AG09309 (cell line): ENCODE results near the gene MYOCD.

ENCODE experiments used
- DNase-seq: peaks from one replicate; pipeline ENCODE4 v3.0.0-alpha.2; 2010; ENCODE audit warnings: low read depth
- H3K4me3 ChIP-seq: 2 replicates; pipeline ENCODE4 v1.5.1; 2011; ENCODE audit warnings: mild to moderate bottlenecking, low read depth, low read length, moderate library complexity; ENCODE audit not compliant: control insufficient read depth
- TF ChIP-seq, protein P1 (sequence below): IDR thresholded peaks from 2 replicates; pipeline ENCODE4 v1.5.1; 2011; ENCODE audit warnings: mild to moderate bottlenecking, low read depth, low read length, inconsistent platforms; ENCODE audit not compliant: insufficient read depth, control insufficient read depth; ENCODE audit errors: missing control alignments

The MYOCD gene

DNA sequence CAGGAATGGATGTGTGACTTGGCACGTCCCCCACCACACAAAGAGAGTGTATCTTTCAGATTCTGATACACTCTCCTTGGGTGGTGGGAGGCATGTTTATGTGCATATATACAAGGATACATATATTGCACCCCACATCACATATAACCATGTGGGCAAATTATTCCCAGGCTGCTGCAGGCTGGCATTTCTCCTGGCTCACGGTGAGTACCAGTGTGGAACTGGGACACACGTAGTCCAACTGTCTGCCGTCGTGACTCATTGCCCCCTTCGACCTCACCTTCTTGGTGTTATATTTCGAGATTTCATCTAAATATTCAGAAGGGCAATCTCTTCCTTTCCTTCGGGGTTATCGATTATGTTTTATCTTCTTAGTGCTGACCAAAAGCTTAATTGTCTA is 148.0 kb downstream of the MYOCD start:
- no peak overlapping the region for H3K4me3 ChIP-seq
- DNase-seq: no peak
- TF ChIP-seq, protein P1, sequence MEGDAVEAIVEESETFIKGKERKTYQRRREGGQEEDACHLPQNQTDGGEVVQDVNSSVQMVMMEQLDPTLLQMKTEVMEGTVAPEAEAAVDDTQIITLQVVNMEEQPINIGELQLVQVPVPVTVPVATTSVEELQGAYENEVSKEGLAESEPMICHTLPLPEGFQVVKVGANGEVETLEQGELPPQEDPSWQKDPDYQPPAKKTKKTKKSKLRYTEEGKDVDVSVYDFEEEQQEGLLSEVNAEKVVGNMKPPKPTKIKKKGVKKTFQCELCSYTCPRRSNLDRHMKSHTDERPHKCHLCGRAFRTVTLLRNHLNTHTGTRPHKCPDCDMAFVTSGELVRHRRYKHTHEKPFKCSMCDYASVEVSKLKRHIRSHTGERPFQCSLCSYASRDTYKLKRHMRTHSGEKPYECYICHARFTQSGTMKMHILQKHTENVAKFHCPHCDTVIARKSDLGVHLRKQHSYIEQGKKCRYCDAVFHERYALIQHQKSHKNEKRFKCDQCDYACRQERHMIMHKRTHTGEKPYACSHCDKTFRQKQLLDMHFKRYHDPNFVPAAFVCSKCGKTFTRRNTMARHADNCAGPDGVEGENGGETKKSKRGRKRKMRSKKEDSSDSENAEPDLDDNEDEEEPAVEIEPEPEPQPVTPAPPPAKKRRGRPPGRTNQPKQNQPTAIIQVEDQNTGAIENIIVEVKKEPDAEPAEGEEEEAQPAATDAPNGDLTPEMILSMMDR: no peak

DNA sequence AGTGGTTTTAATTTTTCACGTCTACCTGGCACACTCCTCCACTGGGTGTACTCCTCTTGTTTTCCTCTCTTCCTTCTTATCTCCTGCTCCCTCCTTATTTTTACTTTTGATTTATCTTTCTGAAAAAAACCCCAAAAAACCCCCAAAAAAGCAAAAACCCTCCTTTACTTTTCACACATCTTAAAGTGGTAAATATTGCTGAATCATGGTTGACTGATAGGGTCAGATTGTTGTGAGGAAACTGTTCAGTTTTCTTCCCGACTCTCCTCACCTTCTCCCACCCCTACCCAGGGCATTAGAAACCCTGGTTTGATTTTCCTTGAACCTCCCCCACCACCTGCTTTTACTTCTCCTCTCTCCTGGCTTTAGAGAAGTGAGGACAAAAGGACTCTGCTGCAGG is 149.0 kb downstream of the MYOCD start:
- TF ChIP-seq, protein P1: no peak
- DNase-seq: no peak
- no peak overlapping the region for H3K4me3 ChIP-seq

DNA sequence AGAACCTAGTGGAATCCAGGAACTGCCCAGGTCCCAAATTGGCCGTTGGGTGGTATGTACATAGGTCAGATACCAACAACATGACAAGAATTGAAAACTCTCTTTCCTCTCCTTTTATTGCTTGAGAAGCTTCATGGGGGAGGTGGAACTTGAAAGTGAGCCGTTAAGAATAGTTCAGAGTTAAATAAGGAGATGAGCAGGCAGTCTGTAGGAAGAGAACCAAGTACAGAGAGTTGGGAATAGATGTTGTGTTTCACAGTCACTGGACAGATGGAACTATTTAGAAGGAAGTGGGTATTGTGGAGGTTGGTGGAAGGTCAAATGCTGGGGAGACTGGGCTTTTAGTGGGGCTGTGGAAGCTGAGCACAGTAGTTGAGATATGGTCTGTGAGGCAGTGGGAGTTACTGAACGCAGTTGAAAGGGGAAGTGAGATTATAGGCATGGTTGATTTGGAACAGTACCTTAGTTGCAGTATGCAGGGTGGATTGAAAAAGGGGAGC is 150.0 kb downstream of the MYOCD start:
- no peak overlapping the region for H3K4me3 ChIP-seq
- DNase-seq: no peak
- TF ChIP-seq, protein P1: no peak
